Astrocyte (in vitro differentiated cells and primary cell): ENCODE data around the gene DCTN4. TPM values are rescaled to one million over a fixed set of nuclear protein-coding genes. Genes with fewer than 3 reads are reported as not detected.

ENCODE experiments used
- DNase-seq: peaks from one replicate; pipeline ENCODE4 v3.0.0-alpha.2; 2010; ENCODE audit warnings: low read depth
- FAIRE-seq: peaks from 2 replicates; lab custom pipeline; 2011; peaks lifted over from hg19 to GRCh38; lab: Jason Lieb, UNC
- H2AFZ ChIP-seq: 2 replicates; pipeline ENCODE4 v1.6.0; 2012; ENCODE audit warnings: low read depth, low read length, inconsistent platforms
- H3K27ac ChIP-seq: 2 replicates; pipeline ENCODE4 v1.5.1; 2011; ENCODE audit warnings: low read depth, low read length, inconsistent platforms
- H3K27me3 ChIP-seq: 2 replicates; pipeline ENCODE4 v1.6.0; 2011; ENCODE audit warnings: low read length, inconsistent platforms; ENCODE audit not compliant: insufficient read depth
- H3K36me3 ChIP-seq: 2 replicates; pipeline ENCODE4 v1.5.1; 2011; ENCODE audit warnings: low read length, inconsistent platforms; ENCODE audit not compliant: insufficient read depth
- H3K4me1 ChIP-seq: 2 replicates; pipeline ENCODE4 v1.5.1; 2011; ENCODE audit warnings: low read length, inconsistent platforms; ENCODE audit not compliant: insufficient read depth
- H3K4me2 ChIP-seq: 2 replicates; pipeline ENCODE4 v1.6.0; 2012; ENCODE audit warnings: low read length, inconsistent platforms
- H3K4me3 ChIP-seq: 2 replicates; pipeline ENCODE4 v1.5.1; 2011; ENCODE audit warnings: low read depth, mild to moderate bottlenecking, low read length, inconsistent platforms; ENCODE audit not compliant: insufficient read depth
- H3K79me2 ChIP-seq: 2 replicates; pipeline ENCODE4 v1.6.0; 2012; ENCODE audit warnings: mild to moderate bottlenecking, low read length, inconsistent platforms; ENCODE audit not compliant: insufficient read depth
- H3K9ac ChIP-seq: 2 replicates; pipeline ENCODE4 v1.6.0; 2012; ENCODE audit warnings: mild to moderate bottlenecking, low read length, inconsistent platforms
- H3K9me3 ChIP-seq: 2 replicates; pipeline ENCODE4 v1.5.1; 2012; ENCODE audit warnings: low read depth, mild to moderate bottlenecking, low read length, inconsistent platforms; ENCODE audit not compliant: insufficient read depth
- H4K20me1 ChIP-seq: 2 replicates; pipeline ENCODE4 v1.6.0; 2012; ENCODE audit warnings: low read length, inconsistent platforms; ENCODE audit not compliant: insufficient read depth
- H3K27ac Mint-ChIP-seq: one replicate; pipeline ENCODE4 v1.8.0; 2021; ENCODE audit warnings: mild to moderate bottlenecking, mixed read lengths; ENCODE audit not compliant: unreplicated experiment
- H3K27me3 Mint-ChIP-seq: one replicate; pipeline ENCODE4 v1.8.0; 2021; ENCODE audit warnings: low read depth, mixed read lengths; ENCODE audit not compliant: unreplicated experiment
- H3K36me3 Mint-ChIP-seq: one replicate; pipeline ENCODE4 v1.8.0; 2021; ENCODE audit warnings: low read depth, mixed read lengths; ENCODE audit not compliant: unreplicated experiment
- H3K4me1 Mint-ChIP-seq: one replicate; pipeline ENCODE4 v1.8.0; 2021; ENCODE audit warnings: low read depth, mixed read lengths; ENCODE audit not compliant: unreplicated experiment
- H3K4me3 Mint-ChIP-seq: one replicate; pipeline ENCODE4 v1.8.0; 2021; ENCODE audit warnings: mild to moderate bottlenecking, moderate library complexity, mixed read lengths; ENCODE audit not compliant: unreplicated experiment
- H3K9me3 Mint-ChIP-seq: one replicate; pipeline ENCODE4 v1.8.0; 2021; ENCODE audit warnings: mild to moderate bottlenecking, mixed read lengths; ENCODE audit not compliant: unreplicated experiment
- CTCF ChIP-seq: IDR thresholded peaks from 2 replicates; pipeline ENCODE4 v1.5.1; 2011; ENCODE audit warnings: low read depth, mild to moderate bottlenecking, inconsistent platforms, low read length, moderate library complexity; ENCODE audit not compliant: insufficient read depth
- EZH2 ChIP-seq: IDR thresholded peaks from 2 replicates; pipeline ENCODE4 v1.6.1; 2012; ENCODE audit warnings: mild to moderate bottlenecking, low read length, inconsistent platforms; ENCODE audit not compliant: insufficient read depth
- total RNA-seq: library from RNA; stranded (reverse); gene quantifications from 2 replicates; pipeline ENCODE4 v1.2.1, GENCODE V29; 2021

Gene DCTN4
- total RNA-seq, 1 donor from 2014 or later = 57.0 TPM

GRCh38 chr5:150700246-150700593, 58.6 kb downstream of the DCTN4 start:
- H3K9me3 Mint-ChIP-seq = no peaks in the 10 kb centered on the region
- DNase-seq = peak; percentile 20
- H3K4me1 Mint-ChIP-seq = peaks cover 12% of the 10 kb centered on the region
- peaks cover 7% of the 10 kb centered on the region for H3K36me3 Mint-ChIP-seq
- H3K27ac Mint-ChIP-seq = no peak overlapping the region
- no peak overlapping the region for H2AFZ ChIP-seq
- H3K4me2 ChIP-seq = peak overlapping the region; percentile 82
- no peaks in the 10 kb centered on the region for H3K27me3 ChIP-seq
- H3K4me3 ChIP-seq = peak overlapping the region; percentile 96
- TF ChIP-seq CTCF = no peak
- no peak for TF ChIP-seq EZH2
- H3K4me1 ChIP-seq = peaks cover 9% of the 10 kb centered on the region
- peak overlapping the region; percentile 98 for H3K9ac ChIP-seq
- H3K4me3 Mint-ChIP-seq = no peak overlapping the region
- no peaks in the 10 kb centered on the region for H3K9me3 ChIP-seq
- no peak for FAIRE-seq
- H3K79me2 ChIP-seq = peaks cover 33% of the 10 kb centered on the region
- peaks cover 16% of the 10 kb centered on the region for H4K20me1 ChIP-seq
- no peaks in the 10 kb centered on the region for H3K27me3 Mint-ChIP-seq
- peak overlapping the region; percentile 90 for H3K27ac ChIP-seq
- H3K36me3 ChIP-seq = peaks cover 29% of the 10 kb centered on the region

- Histone ChIP-seq H3K4me3 (no peak overlapping the region), H3K79me2 (peaks cover 19% of the 10 kb centered on the region), H3K27me3 (no peaks in the 10 kb centered on the region), H3K36me3 (peaks cover 76% of the 10 kb centered on the region), H4K20me1 (peaks cover 36% of the 10 kb centered on the region), H2AFZ (no peak overlapping the region), H3K4me1 (peaks cover 5% of the 10 kb centered on the region), H3K4me2 (no peak overlapping the region), H3K27ac (no peak overlapping the region), H3K9ac (no peak overlapping the region), H3K9me3 (no peaks in the 10 kb centered on the region)
- H3K4me1 Mint-ChIP-seq = peaks cover 11% of the 10 kb centered on the region
- H3K27me3 Mint-ChIP-seq = no peaks in the 10 kb centered on the region
- no peak overlapping the region for H3K27ac Mint-ChIP-seq
- no peak for FAIRE-seq
- H3K4me3 Mint-ChIP-seq = no peak overlapping the region
- TF ChIP-seq CTCF (no peak), EZH2 (no peak)
- H3K36me3 Mint-ChIP-seq = peaks cover 22% of the 10 kb centered on the region
- DNase-seq = peak; percentile 79
- no peaks in the 10 kb centered on the region for H3K9me3 Mint-ChIP-seq
Observed at GRCh38 chr5:150694612-150695011, 64.2 kb downstream of the DCTN4 start.

- Mint-ChIP-seq H3K27me3 (no peaks in the 10 kb centered on the region), H3K9me3 (no peaks in the 10 kb centered on the region), H3K27ac (no peak overlapping the region), H3K36me3 (peaks cover 19% of the 10 kb centered on the region), H3K4me3 (no peak overlapping the region), H3K4me1 (no peaks in the 10 kb centered on the region)
- no peak overlapping the region for H3K4me3 ChIP-seq
- DNase-seq = no peak
- TF ChIP-seq CTCF (no peak), EZH2 (no peak)
- H4K20me1 ChIP-seq = peaks cover 24% of the 10 kb centered on the region
- peaks cover 68% of the 10 kb centered on the region for H3K36me3 ChIP-seq
- H3K27ac ChIP-seq = no peak overlapping the region
- H3K79me2 ChIP-seq = no peaks in the 10 kb centered on the region
- no peaks in the 10 kb centered on the region for H3K9me3 ChIP-seq
- FAIRE-seq = no peak
- H3K27me3 ChIP-seq = no peaks in the 10 kb centered on the region
- H3K4me2 ChIP-seq = no peak overlapping the region
- H3K9ac ChIP-seq = no peak overlapping the region
- H3K4me1 ChIP-seq = no peaks in the 10 kb centered on the region
- H2AFZ ChIP-seq = no peak overlapping the region
Observed at GRCh38 chr5:150692276-150692675, 66.5 kb downstream of the DCTN4 start.
